Skin of body (tissue), 2 donors: ENCODE measurements around the gene SLC12A7. TPM values are rescaled to one million over a fixed set of nuclear protein-coding genes. Genes with fewer than 3 reads are reported as not detected.
"Not testable (repeated sequence)": the region's sequence is repeated elsewhere in the genome, so short reads cannot be mapped to it uniquely, and the experiment has no call there.

Source experiments
- DNase-seq: peaks from one replicate; lab custom pipeline; 2025; lab: John Stamatoyannopoulos, UW
- total RNA-seq: library from RNA; depleted of rRNA; stranded (reverse); fragments of >200 nt; gene quantifications from one replicate; pipeline ENCODE4 v1.2.3, GENCODE V29; 2014

Gene SLC12A7
- total RNA-seq, 1 donor from 2014 or later = 13.7 TPM

DNA sequence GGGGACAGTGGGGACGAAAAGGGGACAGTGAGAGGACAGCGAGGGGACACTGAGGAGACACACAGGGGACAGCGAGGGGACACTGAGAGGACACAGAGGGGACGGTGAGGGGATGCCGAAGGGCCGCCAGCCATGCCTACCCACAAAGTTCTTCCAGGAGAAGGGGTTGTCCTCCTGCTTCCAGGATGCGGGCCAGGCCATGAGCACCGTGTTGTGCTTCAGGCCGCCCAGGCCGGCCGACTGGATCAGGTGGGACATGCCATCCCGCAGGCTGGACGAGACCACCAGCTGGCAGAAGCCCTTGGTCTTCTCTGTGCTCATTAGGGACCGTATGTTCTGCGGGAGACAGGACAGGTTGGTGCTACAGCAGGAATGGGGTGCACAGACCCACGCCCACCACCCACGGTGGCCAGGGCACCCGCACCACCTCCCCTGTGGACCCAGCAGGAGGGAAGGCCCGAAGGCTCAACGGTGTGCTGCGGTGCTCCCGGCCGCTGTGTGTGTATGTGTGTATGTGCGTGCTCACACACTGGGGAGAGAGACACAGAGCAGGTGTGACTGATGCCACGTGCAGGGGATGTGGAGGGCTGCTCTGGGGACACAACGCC, 46.6 kb downstream of the SLC12A7 start:
- DNase-seq = no peak

DNA sequence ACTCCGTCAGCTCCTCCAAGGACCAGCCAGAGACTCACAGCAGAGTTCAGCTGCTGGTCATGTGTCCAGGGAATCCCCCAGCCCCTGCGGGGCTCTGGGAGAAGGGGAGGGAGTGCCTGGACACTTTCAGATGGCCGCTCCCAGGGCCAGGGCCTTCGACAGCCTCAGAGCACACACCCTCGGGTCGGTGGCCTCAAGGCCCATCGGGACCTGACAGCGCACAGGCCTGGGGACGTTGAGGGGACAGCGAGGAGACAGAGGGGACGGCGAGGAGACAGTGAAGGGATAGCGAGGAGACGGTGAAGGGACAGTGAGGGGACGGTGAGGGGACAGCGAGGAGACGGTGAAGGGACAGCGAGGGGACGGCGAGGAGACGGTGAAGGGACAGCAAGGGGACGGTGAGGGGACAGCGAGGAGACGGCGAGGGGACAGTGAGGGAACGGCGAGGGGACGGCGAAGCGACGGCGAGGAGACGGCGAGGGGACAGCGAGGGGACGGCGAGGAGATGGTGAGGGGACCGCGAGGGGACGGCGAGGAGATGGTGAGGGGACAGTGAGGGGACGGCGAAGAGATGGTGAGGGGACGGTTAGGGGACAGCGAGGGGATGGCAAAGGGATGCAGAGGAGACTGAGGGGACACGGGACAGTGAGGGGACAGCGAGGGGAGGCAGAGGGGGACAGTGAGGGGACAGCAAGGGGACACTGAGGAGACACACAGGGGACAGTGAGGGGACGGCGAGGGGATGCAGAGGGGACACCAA, 47.3 kb downstream of the SLC12A7 start:
- no peak for DNase-seq

- DNase-seq = no peak
Measured at GRCh38 chr5:1063661-1064382, 48.0 kb downstream of the SLC12A7 start.

DNA sequence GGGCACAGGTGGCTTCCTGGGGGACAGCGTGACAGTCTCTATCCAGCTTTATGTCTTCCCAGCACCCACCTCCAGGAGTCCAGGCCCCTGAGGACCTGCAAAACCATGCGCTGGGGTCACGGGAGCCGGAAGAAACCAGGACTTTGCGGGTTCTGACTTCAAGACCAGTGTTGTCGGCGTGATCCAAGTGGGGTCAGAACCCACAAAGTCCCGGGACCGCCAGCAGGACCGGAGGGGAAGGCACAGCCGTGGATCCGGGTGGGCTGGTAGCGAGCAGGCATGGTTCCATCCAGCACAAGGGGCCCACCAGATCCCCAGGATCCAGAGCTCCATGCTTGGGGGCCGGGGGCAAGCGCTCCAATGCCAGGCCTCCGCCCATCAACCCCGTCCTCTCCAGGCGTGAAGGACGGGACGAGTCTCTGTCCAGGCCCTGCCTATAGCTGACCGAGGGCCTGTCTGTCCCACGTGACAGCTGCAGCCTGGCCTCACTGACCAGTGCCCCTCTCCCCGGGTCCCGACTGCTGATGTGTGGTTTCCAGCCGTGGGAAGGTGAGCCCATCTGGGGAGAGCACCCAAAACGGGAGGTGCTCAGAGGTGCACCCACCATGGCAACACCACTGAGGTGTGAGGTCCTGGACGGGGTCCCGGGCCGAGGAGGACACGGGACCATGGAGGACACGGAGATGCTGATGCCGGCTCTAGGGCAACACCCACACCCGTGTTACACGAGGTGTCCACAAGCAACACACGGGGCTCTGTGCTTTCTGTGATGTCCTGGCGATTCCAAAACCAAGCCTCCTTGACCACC, 48.9 kb downstream of the SLC12A7 start:
- no peak for DNase-seq

GRCh38 chr5:1061916-1062315, 49.9 kb downstream of the SLC12A7 start:
- DNase-seq = no peak

GRCh38 chr5:1061292-1061691, 50.6 kb downstream of the SLC12A7 start:
- DNase-seq = not testable (repeated sequence)

DNA sequence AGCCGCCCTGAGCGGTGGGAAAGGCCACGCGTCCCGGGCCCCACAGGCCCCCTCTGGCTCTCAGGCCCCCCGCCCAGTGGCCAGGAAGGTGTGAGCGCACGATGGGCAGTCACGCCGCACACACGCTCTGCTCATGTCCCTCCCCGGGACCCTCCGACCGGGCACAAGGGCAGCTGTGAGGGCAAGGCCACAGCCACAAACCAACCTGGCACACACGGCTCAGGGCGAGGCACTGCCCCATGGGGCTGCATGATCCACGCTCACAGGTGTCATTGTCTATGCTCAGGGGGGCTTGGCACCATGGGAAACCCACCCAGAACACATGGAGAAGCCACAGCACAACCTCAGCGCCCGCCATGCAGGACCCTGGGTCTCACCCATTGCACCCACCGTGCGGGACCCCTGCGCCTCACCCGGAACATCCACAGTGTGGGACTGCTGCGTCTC, 51.3 kb downstream of the SLC12A7 start:
- no peak for DNase-seq

DNA sequence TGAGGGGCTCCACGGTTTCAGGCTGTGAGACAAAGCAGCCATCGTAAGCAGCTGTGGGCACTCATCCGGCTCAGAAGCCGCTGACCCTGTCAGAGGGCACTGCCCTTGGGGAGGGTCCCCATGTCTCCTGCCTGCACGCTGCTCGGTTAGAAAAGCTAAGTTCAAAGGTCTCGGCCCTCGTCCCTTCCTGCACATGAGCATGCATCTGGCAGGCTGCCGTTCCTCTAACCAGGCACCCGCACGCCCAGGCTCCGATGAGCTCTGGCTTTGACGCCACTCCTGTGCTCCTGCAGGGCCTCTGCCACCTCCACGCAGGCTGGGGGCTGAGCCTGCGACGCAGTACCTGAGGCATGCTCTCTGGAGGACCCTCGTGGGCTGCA, 52.0 kb downstream of the SLC12A7 start:
- no peak for DNase-seq

GRCh38 chr5:1058988-1059883, 52.6 kb downstream of the SLC12A7 start:
- DNase-seq = no peak

GRCh38 chr5:1058083-1058945, 53.5 kb downstream of the SLC12A7 start:
- DNase-seq = no peak

DNA sequence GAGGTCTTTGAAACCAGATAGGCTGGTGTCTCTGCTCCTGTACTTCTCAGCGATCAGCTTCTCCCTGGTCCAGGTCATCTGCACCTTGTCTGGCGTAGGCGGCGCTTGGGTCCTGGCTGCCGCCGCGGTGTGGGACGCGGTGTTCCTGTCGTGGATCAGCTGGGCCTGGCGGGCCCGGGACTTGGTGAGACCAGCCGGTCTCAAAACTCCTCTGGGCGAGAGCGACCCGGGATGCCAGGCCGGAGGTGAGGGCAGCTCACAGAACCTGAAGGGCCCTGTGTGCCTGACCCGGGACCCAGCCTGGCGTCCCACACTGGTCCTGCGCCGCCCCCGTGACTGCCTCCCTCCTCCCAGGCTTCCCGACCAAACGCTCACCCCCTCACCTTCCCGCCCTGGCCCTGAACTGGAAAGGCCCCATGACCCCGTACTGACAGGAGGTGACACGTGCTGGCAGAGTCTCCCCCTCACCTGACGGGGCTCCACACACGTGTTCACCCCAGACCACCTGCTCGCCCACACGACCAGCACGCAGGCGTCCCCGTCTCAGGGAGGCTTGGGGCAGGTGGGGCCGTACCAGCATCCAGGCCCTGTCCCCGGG, 54.3 kb downstream of the SLC12A7 start:
- no peak for DNase-seq

DNA sequence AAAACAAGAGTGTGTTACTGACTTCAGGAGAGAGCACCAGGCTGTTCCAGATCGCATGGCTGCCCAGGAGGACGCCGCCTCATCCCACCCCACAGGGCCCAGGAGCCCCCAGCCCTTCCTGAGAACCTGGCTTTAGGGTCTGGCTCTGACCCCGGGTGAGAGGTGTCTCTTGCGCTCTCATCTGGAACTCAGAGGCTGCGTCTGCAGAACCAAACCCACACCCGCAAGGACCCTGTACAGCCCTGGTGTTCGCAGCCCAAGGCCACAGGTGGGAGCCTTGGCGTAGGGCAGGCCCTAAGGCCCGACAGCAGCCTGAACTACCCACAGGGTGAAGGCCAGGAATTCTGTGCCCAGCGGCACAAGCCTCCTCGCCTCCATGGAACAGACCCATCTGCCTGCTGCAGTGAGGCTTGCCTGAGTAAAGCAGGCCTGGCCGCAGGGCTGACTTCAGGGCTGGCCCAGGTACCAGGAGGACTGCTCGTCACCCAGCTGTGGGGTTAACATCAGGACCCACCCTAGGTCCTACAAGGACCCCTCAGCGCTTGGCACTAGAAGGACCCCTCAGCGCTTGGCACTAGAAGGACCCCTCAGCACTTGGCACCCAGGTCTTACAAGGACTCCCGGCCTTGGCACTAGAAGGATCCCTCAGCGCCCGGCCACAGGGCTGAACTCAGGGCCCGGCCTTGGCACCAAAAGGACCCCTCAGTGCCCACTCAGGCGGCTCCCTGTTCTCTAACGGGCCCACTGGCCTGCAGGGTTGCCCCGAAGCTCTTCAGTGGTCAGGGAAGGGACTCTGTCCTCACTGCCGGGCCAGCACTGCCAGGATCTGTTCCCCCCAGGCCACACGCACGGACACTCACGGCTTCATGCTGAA, 55.0 kb downstream of the SLC12A7 start:
- DNase-seq = no peak

DNA sequence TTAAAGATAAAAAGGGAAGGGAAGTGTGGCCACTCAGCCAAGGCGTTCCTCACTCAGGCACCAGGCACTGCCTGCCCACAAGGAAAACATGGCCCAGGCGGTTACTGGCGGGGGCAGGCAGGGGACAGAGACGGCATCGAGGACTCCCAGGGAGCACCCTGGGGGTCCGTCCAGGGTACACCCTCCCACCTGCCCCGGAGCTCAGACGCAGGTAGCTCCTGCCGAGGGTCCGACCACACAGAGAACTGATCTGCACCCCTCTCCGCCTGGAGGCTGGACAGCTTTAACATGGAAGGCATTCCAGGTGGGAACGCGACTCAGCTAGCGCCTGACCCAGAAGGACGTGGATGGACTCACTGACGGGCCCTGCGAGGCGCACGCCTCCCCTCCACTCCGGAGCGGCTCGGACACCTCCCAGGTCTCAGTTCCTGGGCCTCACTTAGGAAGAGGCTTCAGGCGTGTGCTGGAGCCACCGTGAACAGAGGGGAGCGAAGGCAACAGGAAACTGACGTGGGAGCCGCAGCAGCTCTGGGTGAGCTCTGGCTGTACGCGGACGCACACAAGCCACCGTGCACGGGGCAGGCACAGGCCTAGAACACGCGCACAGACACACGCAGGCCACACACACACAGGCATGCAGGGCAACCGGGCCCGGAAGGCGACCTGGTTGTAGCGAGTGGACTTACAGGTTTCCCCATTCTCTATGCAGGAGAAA, 55.8 kb downstream of the SLC12A7 start:
- DNase-seq = no peak

DNA sequence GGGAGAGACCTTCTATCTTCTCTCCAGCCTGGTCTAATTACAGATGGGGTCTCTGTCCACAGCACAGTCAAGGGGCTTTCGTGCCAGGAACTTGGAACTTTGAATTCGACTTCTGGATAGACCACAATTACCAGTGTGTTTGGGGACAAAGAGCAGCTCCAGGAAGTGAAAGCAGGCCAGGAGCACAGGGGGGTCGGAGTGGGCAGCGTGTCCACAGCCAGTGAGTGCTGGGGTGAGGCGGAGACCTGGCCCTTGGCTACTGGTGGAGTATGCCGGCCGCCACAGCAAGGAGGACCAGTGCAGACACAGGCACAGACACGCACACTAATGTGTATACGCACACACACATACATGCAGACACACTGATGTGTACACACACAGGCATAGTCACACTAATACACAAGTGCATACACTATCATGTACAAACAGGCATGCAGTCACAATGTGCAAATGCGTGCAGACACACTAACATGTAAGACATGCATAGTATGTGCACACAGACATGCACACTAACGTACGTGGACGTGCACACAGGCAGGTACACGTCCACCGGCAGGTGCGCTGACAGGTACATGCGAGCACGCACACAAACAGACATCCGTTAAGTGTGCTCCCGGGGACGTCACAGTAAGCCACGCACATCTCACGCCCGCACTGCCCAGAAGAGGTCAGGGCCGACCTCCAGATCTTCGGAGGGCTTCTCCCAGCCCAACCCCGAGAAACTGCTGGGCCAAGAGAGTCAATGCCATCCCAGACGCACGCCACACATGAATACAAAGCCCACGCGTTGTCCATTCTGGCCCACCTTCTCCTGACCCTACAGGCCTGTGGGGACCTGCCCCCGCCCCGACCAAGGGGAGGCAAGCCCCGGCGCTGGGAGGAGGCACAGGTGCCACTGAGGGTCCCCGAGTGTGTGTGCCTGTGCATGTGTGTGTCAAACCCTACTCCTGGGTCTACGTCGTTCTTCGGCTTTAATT, 56.8 kb downstream of the SLC12A7 start:
- DNase-seq = no peak

- DNase-seq = no peak
Measured at GRCh38 chr5:1054018-1054798, 57.7 kb downstream of the SLC12A7 start.
